Esophagus squamous epithelium (tissue), 4 donors: Measurements from ENCODE around the gene PLA2R1.

Source experiments
- CTCF ChIP-seq, 6 experiments: fragments of 450-650 bp in 4 of 6; fragments of 200-600 bp in 2 of 6; sonication (generic) in 2 of 6; IDR thresholded peaks; one replicate each; pipeline ENCODE4 v1.5.1; 2016 to 2019; ENCODE audit warnings: antibody characterized with exemption in 6 of 6, mild to moderate bottlenecking in 4 of 6, moderate library complexity in 4 of 6
- POLR2A ChIP-seq, 4 donors: fragments of 450-650 bp; IDR thresholded peaks; one replicate each; pipeline ENCODE4 v1.6.1; 2017; ENCODE audit warnings: antibody characterized with exemption in 4 of 4, mild to moderate bottlenecking in 4 of 4, moderate library complexity in 3 of 4

- TF ChIP-seq CTCF (IDR thresholded peaks at IDR 0.05) (no peak), POLR2A (IDR thresholded peaks at IDR 0.05) (no peak)
Observed at GRCh38 chr2:159892990-159893810, 169.2 kb downstream of the PLA2R1 start.
